ENCODE data around the gene GUCY1A1.

Gene GUCY1A1

GRCh38 chr4:155658681-155659064 is 8.0 kb upstream of the GUCY1A1 start:
- DNase-seq (ENCODE audit: low read depth) = no peak

- no peak for DNase-seq (ENCODE audit: low read depth)
Measured at GRCh38 chr4:155659176-155659575, 7.5 kb upstream of the GUCY1A1 start.

- no peak for DNase-seq (ENCODE audit: low read depth)
Measured at GRCh38 chr4:155660436-155660835, 6.2 kb upstream of the GUCY1A1 start.

- DNase-seq (ENCODE audit: low read depth) = no peak
Measured at GRCh38 chr4:155665054-155665453, 1.6 kb upstream of the GUCY1A1 start.

GRCh38 chr4:155667222-155667567 is 547 bp downstream of the GUCY1A1 start:
- DNase-seq (ENCODE audit: low read depth) = no peak

- DNase-seq (ENCODE audit: low read depth) = no peak
Measured at GRCh38 chr4:155667568-155668511, 1.2 kb downstream of the GUCY1A1 start.

GRCh38 chr4:155668707-155669220 is 2.1 kb downstream of the GUCY1A1 start:
- no peak for DNase-seq (ENCODE audit: low read depth)

GRCh38 chr4:155672342-155672741 is 5.7 kb downstream of the GUCY1A1 start:
- no peak for DNase-seq (ENCODE audit: low read depth)

- DNase-seq (ENCODE audit: low read depth) = no peak
Measured at GRCh38 chr4:155673453-155673979, 6.9 kb downstream of the GUCY1A1 start.

- no peak for DNase-seq (ENCODE audit: low read depth)
Measured at GRCh38 chr4:155674669-155675071, 8.0 kb downstream of the GUCY1A1 start.

GRCh38 chr4:155675709-155676429 is 9.2 kb downstream of the GUCY1A1 start:
- DNase-seq (ENCODE audit: low read depth) = no peak

- DNase-seq (ENCODE audit: low read depth) = no peak
Measured at GRCh38 chr4:155676430-155676825, 9.8 kb downstream of the GUCY1A1 start.

GRCh38 chr4:155678011-155678410 is 11.4 kb downstream of the GUCY1A1 start:
- no peak for DNase-seq (ENCODE audit: low read depth)

GRCh38 chr4:155679343-155679742 is 12.7 kb downstream of the GUCY1A1 start:
- no peak for DNase-seq (ENCODE audit: low read depth)

- DNase-seq (ENCODE audit: low read depth) = no peak
Measured at GRCh38 chr4:155681886-155682285, 15.2 kb downstream of the GUCY1A1 start.

- no peak for DNase-seq (ENCODE audit: low read depth)
Measured at GRCh38 chr4:155684423-155684822, 17.8 kb downstream of the GUCY1A1 start.

GRCh38 chr4:155684892-155685541 is 18.4 kb downstream of the GUCY1A1 start:
- no peak for DNase-seq (ENCODE audit: low read depth)

- DNase-seq (ENCODE audit: low read depth) = no peak
Measured at GRCh38 chr4:155687380-155687982, 20.8 kb downstream of the GUCY1A1 start.

- no peak for DNase-seq (ENCODE audit: low read depth)
Measured at GRCh38 chr4:155688211-155688610, 21.6 kb downstream of the GUCY1A1 start.

- no peak for DNase-seq (ENCODE audit: low read depth)
Measured at GRCh38 chr4:155688860-155689259, 22.2 kb downstream of the GUCY1A1 start.

GRCh38 chr4:155690044-155690837 is 23.6 kb downstream of the GUCY1A1 start:
- DNase-seq (ENCODE audit: low read depth) = no peak

Data from HS-5 (cell line).